HAP-1 (cell line): ENCODE measurements around the gene RPL13A.

Experiments used
- DNase-seq, 2 experiments: peaks; one replicate each; pipeline ENCODE4 v3.0.0-alpha.2; 2016 to 2020; ENCODE audit warnings: low spot score in 2 of 2
- H3K27me3 ChIP-seq: fragments of 250-450 bp; sonication (Bioruptor Pico); 2 replicates; pipeline ENCODE4 v1.5.1; 2020; ENCODE audit warnings: low read depth, mild to moderate bottlenecking, moderate library complexity
- H3K36me3 ChIP-seq: fragments of 250-450 bp; sonication (Bioruptor Pico); replicated peaks from 2 replicates; pipeline ENCODE4 v1.5.1; 2020; ENCODE audit warnings: mild to moderate bottlenecking
- H3K4me1 ChIP-seq: fragments of 250-450 bp; sonication (Bioruptor Pico); 2 replicates; pipeline ENCODE4 v1.5.1; 2020; ENCODE audit warnings: mild to moderate bottlenecking
- H3K4me3 ChIP-seq: fragments of 250-450 bp; sonication (Bioruptor Pico); 2 replicates; pipeline ENCODE4 v1.5.1; 2020; ENCODE audit warnings: mild to moderate bottlenecking, moderate library complexity
- H3K9me3 ChIP-seq: fragments of 250-450 bp; sonication (Bioruptor Pico); 2 replicates; pipeline ENCODE4 v1.5.1; 2020; ENCODE audit warnings: mild to moderate bottlenecking, moderate library complexity
- in situ Hi-C: fragments of 300-500 bp; cut with MboI; formaldehyde crosslinking; loops from 3 replicates; pipeline ENCODE4 v1.14.3; 2020; ENCODE audit warnings: low sequenced_read_pairs, inconsistent platforms, mixed read lengths

The RPL13A gene

DNA sequence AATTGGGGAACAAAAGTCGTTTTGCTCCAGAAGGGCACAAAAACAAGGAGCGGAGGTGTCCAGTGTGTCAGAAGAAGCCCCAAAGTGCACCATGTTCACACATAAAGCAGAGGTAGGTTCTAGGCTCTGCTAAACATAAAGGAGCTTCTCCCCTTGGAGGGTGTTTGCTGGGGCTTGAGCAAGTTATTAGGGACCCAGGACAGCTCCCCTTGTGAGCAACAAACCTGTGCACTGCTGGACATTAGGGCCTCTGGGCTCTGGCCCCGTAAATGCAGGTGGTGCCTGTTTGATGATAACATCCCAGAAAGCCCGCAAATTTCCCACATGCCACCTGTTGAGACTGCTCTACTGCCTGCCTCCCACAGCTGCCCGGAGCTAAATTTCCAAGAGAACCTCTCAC lies 51.2 kb downstream of the RPL13A start:
- Histone ChIP-seq H3K27me3 (no peaks in the 10 kb centered on the region), H3K4me1 (peaks cover 3% of the 10 kb centered on the region), H3K9me3 (no peaks in the 10 kb centered on the region), H3K4me3 (no peak overlapping the region), H3K36me3 (no peaks in the 10 kb centered on the region)
- in situ Hi-C loops: no loop called here
- no peak for DNase-seq

DNA sequence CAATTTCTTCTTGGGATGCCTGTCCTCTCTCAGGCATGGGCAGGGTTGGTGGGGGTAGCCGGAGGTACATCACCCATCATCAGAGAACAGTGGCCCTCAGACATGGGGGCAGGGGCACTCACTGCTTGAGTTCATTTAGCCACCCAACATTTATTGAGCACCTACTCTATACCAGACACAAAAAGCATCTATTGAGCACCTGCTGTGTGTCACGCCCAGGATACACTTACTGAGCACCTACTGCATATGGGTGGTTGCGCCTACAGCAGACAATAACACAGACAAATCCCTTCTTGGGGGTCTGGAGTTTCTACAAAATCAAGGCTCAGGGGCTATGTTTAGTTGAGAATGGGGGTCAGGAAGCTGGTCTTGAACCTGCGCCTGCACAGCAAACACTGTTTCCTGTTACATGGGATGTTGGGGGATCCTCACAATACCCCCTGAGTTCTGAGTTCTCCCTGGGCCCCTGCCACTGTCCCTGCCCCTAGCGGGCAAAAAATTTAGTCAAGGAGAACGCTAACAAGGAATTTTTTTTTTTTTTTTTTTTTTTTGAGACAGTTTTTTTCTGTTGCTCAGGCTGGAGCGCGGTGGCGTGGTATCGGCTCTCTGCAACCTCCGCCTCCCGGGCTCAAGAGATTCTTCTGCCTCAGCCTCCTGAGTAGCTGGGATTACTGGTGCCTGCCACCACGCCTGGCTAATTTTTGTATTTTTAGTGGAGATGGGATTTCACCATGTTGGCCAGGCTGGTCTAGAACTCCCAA lies 52.0 kb downstream of the RPL13A start:
- in situ Hi-C loops: no loop called here

More for the DNA sequence above, 52.0 kb downstream of the RPL13A start:
- Histone ChIP-seq H3K4me1 (peaks cover 1% of the 10 kb centered on the region), H3K27me3 (no peaks in the 10 kb centered on the region), H3K4me3 (no peak overlapping the region), H3K36me3 (no peaks in the 10 kb centered on the region), H3K9me3 (no peaks in the 10 kb centered on the region)
- DNase-seq: no peak
